Duodenal mucosa (tissue), 2 donors: ENCODE data around the gene SNX30.

Experiments
- H3K27ac ChIP-seq: one replicate; pipeline ENCODE4 v1.7.0; 2013; ENCODE audit warnings: low read depth, low read length
- H3K27me3 ChIP-seq, 2 donors: one replicate each; pipeline ENCODE4 v1.7.0; 2013; ENCODE audit warnings: low read length in 2 of 2, control low read depth in 1 of 2; ENCODE audit not compliant: insufficient read depth in 2 of 2, control insufficient read depth in 1 of 2
- H3K36me3 ChIP-seq, 2 donors: one replicate each; pipeline ENCODE4 v1.7.0; 2013; ENCODE audit warnings: low read length in 2 of 2, control low read depth in 1 of 2; ENCODE audit not compliant: insufficient read depth in 2 of 2, control insufficient read depth in 1 of 2
- H3K4me1 ChIP-seq, 2 donors: one replicate each; pipeline ENCODE4 v1.7.0; 2013; ENCODE audit warnings: low read length in 2 of 2, control low read depth in 1 of 2; ENCODE audit not compliant: insufficient read depth in 2 of 2, control insufficient read depth in 1 of 2
- H3K4me3 ChIP-seq, 2 donors: one replicate each; pipeline ENCODE4 v1.7.0; 2013; ENCODE audit warnings: low read length in 2 of 2, low read depth in 1 of 2
- H3K9ac ChIP-seq, 2 donors: one replicate each; pipeline ENCODE4 v1.7.0; 2013; ENCODE audit warnings: low read length in 2 of 2, low read depth in 1 of 2
- H3K9me3 ChIP-seq, 2 donors: one replicate each; pipeline ENCODE4 v1.7.0; 2013; ENCODE audit warnings: low read length in 2 of 2, control low read depth in 1 of 2; ENCODE audit not compliant: control insufficient read depth in 1 of 2

The SNX30 gene

GRCh38 chr9:112887381-112887780, 136.8 kb downstream of the SNX30 start:
- Histone ChIP-seq H3K9ac (no peak overlapping the region), H3K4me3 (no peak overlapping the region), H3K9me3 (no peaks in the 10 kb centered on the region), H3K27ac (no peak overlapping the region), H3K27me3 (peaks cover 18 to 23% of the 10 kb centered on the region in 2 donors), H3K4me1 (peaks cover 0 to 7% of the 10 kb centered on the region in 2 donors), H3K36me3 (no peaks in the 10 kb centered on the region)

DNA sequence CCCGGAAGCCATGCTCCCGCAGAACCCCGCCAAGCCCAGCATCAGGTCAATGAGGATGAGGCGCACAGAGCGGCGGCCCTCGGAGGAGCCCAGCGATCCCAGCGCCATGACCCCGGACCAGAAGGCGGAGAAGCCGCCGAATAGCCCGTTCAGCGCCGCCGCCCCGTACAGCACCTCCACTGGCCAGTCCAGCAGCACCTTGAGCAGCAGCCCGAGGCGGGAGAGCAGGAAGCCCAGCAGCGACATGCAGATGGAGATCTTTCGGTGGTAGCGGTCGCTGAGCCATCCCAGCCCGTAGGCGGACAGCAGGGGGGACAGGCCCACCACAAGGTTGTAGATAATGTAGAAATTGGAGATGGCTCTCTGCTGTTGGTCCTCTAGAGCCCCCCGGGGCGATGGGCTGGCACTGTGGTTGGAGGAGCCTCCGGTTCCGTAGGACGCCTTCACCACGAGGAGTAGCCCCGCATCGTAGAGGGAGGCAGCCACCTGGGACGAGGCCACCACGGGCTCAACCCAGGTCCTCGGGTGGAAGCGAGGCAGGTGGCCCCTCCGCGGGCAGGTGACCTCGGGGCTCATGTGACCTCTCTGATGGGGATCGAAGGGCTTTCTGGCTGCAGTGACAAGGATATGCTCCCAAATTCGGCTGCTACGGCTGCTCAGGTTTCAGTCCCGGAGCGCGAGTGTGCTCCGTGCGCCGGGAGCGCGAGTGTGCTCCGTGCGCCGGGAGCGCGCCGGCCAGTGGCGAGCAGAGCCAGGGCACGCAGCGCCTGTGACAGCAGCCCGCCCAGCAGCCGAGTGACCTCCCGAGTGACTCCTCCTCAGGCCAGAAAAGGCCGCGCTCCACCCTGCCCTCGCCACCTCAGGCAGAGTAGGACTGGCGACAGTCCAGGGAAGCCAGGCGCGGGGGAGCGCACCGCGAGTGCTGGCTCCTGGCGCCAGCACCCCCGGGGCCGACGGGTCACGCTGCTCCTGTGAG, 139.8 kb downstream of the SNX30 start, which contains the start of gene SLC46A2:
Gene SLC46A2, minus strand, starts transcription at position 771 of the 976 bp plus-strand sequence. Its CDS starts 195 bp downstream, at position 576.
- no peak within 1 kb of the TSS for H3K9ac ChIP-seq
- no peaks in the 10 kb centered on the region for H3K9me3 ChIP-seq
- no peak within 1 kb of the TSS for H3K27ac ChIP-seq
- peaks cover 18 to 23% of the 10 kb centered on the region in 2 donors for H3K27me3 ChIP-seq
- peak within 1 kb of the TSS; percentile 19 to 50 for H3K4me3 ChIP-seq
- H3K4me1 ChIP-seq = peaks cover 0 to 7% of the 10 kb centered on the region in 2 donors
- no peaks in the 10 kb centered on the region for H3K36me3 ChIP-seq

DNA sequence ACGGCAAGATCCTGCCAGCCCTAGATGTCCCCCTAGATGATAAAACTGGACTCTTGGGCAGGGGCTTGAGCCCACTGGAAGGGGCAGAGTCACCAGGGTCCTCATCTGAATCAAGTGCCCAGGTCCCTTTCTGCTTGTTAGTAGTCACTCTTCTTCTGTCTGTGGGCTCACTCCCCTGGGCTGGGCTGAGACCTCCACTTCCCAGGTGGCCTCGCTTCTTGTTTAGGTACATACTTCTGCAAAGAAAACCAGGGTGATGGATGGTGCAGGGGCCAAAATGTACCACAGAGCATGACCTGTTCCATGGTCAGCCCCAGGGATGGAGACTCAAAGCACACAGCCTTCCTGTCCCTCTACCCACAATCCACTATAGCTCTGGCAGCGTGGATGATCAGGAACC, 141.0 kb downstream of the SNX30 start:
- no peaks in the 10 kb centered on the region for H3K9me3 ChIP-seq

DNA sequence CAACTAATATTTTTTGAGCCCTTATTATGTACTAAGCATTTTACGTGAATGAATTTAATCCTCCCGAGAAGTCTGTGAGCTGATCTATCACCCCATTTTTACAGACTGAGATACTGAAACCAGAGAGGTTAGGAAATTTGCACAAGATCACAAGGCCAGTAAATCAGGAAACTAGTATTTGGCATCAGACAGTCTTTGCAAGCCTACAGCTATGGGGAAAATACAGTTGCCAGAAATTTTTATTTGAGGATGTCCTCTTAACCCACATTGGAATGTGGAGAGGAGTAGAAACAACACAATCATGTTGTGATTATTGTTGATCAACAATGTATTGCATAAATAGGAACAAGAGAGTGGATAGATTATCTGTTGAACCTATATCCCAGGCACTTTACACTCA, 142.4 kb downstream of the SNX30 start:
- Histone ChIP-seq H3K27ac (no peak overlapping the region), H3K27me3 (peaks cover 18 to 26% of the 10 kb centered on the region in 2 donors), H3K36me3 (no peaks in the 10 kb centered on the region), H3K9me3 (no peaks in the 10 kb centered on the region), H3K4me3 (no peak overlapping the region), H3K9ac (no peak overlapping the region), H3K4me1 (peaks cover 0 to 7% of the 10 kb centered on the region in 2 donors)

More for the DNA sequence above, 141.0 kb downstream of the SNX30 start:
- H3K36me3 ChIP-seq = no peaks in the 10 kb centered on the region
- peaks cover 18 to 23% of the 10 kb centered on the region in 2 donors for H3K27me3 ChIP-seq
- H3K4me1 ChIP-seq = peaks cover 0 to 7% of the 10 kb centered on the region in 2 donors
- H3K4me3 ChIP-seq = no peak overlapping the region
- H3K27ac ChIP-seq = no peak overlapping the region
- H3K9ac ChIP-seq = no peak overlapping the region

- Histone ChIP-seq H3K27me3 (peaks cover 18 to 26% of the 10 kb centered on the region in 2 donors), H3K27ac (no peak overlapping the region)
Observed at GRCh38 chr9:112894041-112894440, 143.5 kb downstream of the SNX30 start.

GRCh38 chr9:112894699-112895098, 144.1 kb downstream of the SNX30 start:
- H3K9me3 ChIP-seq = no peaks in the 10 kb centered on the region
- H3K4me1 ChIP-seq = peaks cover 0 to 7% of the 10 kb centered on the region in 2 donors
- no peaks in the 10 kb centered on the region for H3K36me3 ChIP-seq
- H3K9ac ChIP-seq = no peak overlapping the region
- no peak overlapping the region for H3K4me3 ChIP-seq
- no peak overlapping the region for H3K27ac ChIP-seq
- peaks cover 18 to 20% of the 10 kb centered on the region in 2 donors for H3K27me3 ChIP-seq

More at GRCh38 chr9:112894041-112894440, 143.5 kb downstream of the SNX30 start:
- H3K4me1 ChIP-seq = peaks cover 0 to 7% of the 10 kb centered on the region in 2 donors
- H3K9me3 ChIP-seq = no peaks in the 10 kb centered on the region
- H3K4me3 ChIP-seq = no peak overlapping the region
- no peak overlapping the region for H3K9ac ChIP-seq
- H3K36me3 ChIP-seq = no peaks in the 10 kb centered on the region

GRCh38 chr9:112896131-112896530, 145.6 kb downstream of the SNX30 start:
- Histone ChIP-seq H3K36me3 (no peaks in the 10 kb centered on the region), H3K9me3 (no peaks in the 10 kb centered on the region), H3K9ac (no peak overlapping the region), H3K27me3 (peaks cover 7% of the 10 kb centered on the region in 2 donors), H3K4me1 (no peaks in the 10 kb centered on the region), H3K4me3 (no peak overlapping the region), H3K27ac (no peak overlapping the region)

- Histone ChIP-seq H3K36me3 (no peaks in the 10 kb centered on the region), H3K27me3 (peaks cover 0 to 4% of the 10 kb centered on the region in 2 donors), H3K9me3 (no peaks in the 10 kb centered on the region), H3K4me3 (no peak overlapping the region), H3K9ac (no peak overlapping the region), H3K27ac (no peak overlapping the region), H3K4me1 (no peaks in the 10 kb centered on the region)
Observed at GRCh38 chr9:112898872-112899311, 148.3 kb downstream of the SNX30 start.

GRCh38 chr9:112900488-112900887, 149.9 kb downstream of the SNX30 start:
- Histone ChIP-seq H3K27ac (no peak overlapping the region), H3K36me3 (no peaks in the 10 kb centered on the region), H3K9ac (no peak overlapping the region), H3K9me3 (no peaks in the 10 kb centered on the region), H3K4me1 (no peaks in the 10 kb centered on the region), H3K4me3 (no peak overlapping the region), H3K27me3 (peaks cover 0 to 4% of the 10 kb centered on the region in 2 donors)

- Histone ChIP-seq H3K4me3 (no peak overlapping the region), H3K27me3 (peaks cover 0 to 4% of the 10 kb centered on the region in 2 donors), H3K9ac (no peak overlapping the region), H3K36me3 (no peaks in the 10 kb centered on the region), H3K9me3 (no peaks in the 10 kb centered on the region), H3K27ac (no peak overlapping the region), H3K4me1 (no peaks in the 10 kb centered on the region)
Observed at GRCh38 chr9:112900901-112901300, 150.3 kb downstream of the SNX30 start.
